Stimulated activated CD8-positive, alpha-beta memory T cell treated with anti-CD3 and anti-CD28 coated beads, Interleukin-2, amount 100 ng/mL, for 1 hour (primary cell): ENCODE results near the gene TMEM87B.
A peak's percentile ranks its signal among the peaks of the same experiment; 100 is the strongest.

Source experiments
- DNase-seq, 2 donors: peaks; one replicate each; pipeline ENCODE4 v3.0.0-alpha.2; 2020; ENCODE audit warnings: low read depth in 2 of 2

Gene TMEM87B, protein sequence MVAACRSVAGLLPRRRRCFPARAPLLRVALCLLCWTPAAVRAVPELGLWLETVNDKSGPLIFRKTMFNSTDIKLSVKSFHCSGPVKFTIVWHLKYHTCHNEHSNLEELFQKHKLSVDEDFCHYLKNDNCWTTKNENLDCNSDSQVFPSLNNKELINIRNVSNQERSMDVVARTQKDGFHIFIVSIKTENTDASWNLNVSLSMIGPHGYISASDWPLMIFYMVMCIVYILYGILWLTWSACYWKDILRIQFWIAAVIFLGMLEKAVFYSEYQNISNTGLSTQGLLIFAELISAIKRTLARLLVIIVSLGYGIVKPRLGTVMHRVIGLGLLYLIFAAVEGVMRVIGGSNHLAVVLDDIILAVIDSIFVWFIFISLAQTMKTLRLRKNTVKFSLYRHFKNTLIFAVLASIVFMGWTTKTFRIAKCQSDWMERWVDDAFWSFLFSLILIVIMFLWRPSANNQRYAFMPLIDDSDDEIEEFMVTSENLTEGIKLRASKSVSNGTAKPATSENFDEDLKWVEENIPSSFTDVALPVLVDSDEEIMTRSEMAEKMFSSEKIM

DNA sequence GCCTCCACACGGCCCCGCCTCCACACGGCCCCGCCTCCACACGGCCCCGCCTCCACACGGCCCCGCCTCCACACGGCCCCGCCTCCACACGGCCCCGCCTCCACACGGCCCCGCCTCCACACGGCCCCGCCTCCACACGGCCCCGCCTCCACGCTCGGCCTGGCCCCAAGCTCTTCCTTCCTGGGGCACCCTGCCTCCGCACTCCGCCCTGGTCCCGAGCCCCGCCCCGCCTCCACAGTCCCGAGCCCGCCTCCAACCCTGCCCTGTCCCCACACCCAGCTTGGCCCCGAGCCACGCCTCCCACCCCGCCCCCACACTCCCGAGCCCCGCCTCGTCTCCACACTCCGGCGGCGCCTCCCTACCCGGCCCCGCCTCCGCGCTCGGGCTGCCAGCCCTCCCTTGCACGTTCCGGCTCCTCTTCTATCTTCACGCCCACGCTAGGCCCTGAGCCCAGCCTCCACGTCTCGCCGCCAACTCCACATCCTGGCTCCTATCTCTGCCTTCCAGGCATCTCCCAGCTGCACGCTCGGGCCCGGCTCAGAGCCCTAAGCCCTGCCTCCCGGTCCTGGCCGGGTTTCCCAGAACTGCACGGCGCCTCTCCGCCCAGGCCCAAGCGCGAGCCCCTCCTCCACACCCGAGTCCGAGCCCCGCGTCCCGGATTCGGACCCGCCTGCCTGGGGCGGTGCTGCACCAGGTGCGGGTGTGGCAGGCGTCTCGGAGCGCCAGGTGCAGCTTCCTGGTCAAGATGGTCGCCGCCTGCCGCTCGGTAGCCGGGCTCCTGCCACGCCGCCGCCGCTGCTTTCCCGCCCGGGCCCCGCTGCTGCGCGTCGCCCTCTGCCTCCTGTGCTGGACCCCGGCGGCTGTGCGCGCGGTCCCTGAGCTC is at the start of gene TMEM87B:
TSS of gene TMEM87B (plus strand) at position 423 of the 883 bp plus-strand sequence. CDS start at position 746, 323 bp downstream.
- DNase-seq: peak; percentile 95 to 98

DNA sequence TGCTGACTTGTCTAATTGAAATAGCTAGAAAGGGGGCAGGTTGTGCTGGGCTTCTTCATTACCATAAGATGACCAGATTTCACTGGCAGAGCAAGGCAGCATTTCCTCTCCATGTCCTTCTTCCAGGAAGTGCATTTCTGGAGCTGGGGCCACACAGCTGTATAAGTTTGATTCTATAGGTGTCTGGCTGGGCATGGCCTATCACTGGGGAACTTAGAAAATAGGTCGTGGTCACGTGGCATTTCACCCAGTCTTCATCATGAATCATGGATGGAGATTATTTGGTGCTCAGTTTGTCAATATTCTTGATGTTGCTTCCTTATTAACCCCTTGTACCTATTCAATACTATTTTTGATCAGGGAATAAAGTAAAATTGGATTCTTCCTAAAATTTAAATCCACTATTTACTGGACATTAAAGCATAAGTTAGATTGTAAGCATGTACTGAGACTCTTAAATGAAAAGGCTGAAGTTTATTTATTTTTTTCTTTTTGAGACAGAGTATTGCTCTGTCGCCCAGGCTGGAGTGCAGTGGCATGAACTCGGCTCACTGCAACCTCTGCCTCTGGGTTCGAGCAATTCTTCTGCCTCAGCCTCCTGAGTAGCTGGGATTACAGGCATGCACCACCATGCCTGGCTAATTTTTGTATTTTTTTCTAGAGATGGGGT is 49.5 kb upstream of the TMEM87B start:
- DNase-seq: no peak

DNA sequence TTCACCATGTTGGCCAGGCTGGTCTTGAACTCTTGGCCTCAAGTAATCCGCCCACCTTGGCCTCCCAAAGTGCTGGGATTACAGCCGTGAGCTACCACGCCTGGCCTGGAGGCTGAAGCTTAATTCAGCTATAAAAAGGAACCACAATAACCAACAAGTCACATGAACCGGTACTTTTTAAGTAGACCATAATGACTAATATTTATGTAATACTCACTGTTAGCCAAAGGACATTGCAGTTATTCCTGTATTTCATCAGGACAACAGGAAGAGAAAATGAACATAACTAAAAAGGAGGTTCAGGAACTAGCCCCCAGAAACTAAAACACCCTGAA is 49.0 kb upstream of the TMEM87B start:
- no peak for DNase-seq

DNA sequence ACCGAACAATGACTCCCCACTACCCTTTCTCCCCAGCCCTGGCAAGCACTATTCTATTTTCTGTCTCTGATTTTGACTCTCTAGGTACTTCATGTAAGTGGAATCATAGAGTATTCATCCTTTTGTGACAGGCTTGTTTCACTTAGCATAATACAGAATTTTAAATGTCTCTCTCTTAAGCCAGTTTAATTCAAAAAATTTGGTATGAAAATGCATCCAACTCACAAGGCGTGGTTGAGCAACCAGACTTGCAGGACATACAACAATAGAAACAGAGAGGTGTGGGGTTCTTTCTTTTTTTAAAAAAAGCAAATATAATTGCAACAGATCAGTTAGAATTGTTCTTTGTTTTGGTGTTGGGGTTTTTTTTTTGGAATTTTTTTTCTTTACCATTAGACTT is 47.6 kb upstream of the TMEM87B start:
- DNase-seq: no peak

DNA sequence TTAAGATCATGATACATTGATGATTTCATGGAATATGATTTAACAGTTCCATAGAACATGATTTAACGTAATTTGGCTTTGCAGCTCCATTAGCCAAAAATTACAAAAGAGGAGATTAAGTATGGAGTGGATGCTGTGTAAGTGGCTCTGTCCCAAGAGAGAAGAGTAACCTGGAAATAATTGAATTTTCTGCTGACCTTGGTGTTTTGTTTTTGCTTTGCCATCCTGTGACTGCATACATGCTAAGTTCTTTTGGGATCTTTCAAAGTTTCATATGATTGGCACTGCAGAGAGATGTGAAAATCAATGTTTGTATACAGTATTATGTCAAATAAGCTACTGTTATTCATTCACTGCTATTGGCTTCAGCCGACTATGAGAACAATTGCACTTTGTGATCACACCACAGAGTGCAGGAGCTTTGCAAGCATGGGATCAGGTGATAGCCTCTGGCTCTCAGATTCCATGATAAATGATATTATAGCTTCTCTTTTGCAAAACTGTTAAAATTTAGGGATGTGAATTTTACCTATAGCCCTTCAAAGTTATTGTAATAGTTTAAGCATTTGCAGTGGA is 46.1 kb upstream of the TMEM87B start:
- DNase-seq: no peak

DNA sequence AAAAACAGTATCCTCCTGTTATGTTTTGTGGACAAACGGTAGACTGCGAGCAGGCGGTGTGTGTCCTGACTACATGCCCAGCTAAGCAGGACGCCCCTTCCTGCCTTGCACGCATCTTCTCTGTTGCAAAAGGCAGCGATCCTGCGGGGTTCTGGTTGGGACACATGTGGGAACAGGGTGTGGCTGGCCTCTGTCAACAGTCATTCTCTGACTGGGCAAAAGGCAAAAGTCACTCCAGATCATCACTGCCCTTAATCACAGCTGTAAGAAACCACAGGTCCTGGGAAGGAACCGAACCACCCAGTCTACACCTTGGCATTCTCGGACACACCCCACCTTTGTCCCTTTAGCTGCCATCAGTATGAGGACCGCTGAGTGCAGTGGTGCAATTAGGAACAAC is 44.3 kb upstream of the TMEM87B start:
- DNase-seq: no peak

DNA sequence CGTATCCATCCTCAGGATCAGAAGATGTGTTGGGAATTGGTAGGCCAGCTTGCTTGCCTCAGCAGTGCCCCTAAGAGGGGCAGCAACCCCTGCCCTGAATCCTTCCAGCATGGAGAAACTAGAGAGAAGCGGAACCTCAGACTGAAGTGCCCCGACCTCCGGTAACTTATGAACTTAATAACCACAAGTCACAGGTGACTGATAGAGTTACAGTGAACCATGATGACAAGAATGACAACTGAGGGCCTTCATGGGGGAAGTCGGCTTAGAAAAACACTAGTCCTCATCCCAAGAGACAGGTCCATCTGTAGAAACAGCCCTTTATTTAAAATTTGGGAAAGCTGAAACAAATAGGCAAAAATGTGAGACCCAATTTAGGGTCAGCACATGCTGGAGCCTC is 42.5 kb upstream of the TMEM87B start:
- DNase-seq: no peak

DNA sequence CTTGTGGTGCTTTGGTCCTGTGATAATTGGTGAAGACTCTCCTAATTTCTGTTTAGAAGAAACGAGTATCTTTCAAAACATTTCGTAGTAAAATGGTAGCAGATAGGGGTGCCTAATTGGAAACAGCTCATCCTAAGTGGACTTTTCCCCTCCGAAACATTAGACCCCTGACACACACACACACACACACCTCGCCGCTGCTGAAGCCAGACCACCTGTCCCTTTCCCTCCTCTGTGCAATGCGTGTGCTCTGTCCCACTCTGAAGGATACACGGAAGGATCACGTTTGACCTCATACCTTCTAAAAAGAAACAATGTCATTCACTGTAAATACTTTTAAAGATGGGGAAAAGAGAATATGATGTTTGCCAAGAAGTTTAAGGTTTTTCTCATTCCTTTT is 36.2 kb upstream of the TMEM87B start:
- DNase-seq: no peak

DNA sequence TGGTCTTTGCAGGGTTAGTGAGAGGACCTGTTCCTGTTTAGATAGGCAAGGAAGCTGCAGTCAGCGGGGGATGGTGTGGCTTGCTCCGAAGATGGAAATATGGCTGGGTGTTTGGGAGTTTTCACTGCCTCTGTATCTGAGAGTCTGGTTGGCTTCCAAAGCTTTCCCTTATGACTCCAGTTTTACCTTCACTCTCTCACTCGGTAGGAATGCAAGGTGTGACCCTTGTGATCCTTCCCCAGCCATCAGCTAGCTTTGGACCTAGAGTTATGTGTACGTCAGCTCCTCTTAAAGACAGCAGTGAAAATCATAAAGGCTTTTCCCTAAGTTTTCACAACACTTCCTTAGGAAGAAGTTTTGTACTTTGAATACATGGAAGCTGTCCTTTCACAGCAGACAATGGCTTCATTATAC is 35.5 kb upstream of the TMEM87B start:
- DNase-seq: no peak

DNA sequence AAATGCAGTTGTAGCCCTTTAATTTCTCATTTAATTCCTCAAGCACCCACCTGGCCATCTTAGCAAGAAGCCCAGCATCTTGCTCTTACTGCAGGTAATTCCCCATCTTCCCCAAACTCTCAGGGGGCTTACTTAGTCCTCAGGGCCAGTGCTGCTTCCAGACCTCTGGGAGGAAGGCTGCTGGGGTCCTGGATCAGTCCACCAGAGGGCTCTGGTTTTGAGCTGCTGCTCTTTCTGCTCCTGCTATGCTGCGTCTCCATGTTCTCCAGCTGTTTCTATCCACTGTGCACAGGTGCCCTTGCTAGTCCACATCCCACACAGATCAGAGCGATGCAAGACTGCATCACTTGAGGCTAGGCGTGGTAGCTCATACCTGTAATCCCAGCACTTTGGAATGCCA is 34.5 kb upstream of the TMEM87B start:
- no peak for DNase-seq

DNA sequence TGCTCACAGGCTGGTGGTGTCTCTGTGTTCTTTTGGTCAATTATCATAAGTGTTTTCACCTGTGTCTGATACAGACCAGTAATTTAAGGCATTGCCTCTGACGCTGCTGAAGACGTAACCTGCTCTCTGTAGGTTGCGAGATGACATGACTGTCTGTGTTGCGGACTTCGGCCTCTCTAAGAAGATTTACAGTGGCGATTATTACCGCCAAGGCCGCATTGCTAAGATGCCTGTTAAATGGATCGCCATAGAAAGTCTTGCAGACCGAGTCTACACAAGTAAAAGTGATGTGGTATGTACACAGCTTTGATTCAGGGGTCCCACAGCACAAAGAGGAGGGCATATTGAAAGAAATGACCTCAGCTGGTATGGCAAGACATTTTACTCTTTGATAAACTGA is 33.8 kb upstream of the TMEM87B start:
- DNase-seq: no peak

DNA sequence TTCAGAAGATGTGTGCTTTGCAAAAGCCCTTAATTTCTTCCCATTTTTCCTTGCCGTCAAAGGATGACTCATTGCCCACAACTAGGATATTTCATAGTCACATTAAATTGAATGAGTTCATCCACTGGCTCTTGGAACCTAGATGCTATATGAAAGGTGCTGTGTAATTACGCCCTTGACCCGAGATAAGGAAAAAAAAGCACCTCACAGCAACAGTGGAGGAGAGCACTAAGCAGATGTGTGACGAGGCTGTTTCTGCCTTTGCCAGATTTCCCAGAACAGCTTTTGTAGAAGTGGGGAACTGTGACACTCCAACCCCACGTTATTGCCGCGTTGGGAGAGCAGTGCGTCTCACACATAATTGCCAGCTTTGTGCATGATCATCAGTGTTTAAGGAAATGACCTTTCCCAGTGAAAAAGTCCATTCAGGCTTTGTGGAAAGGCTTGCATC is 33.3 kb upstream of the TMEM87B start:
- DNase-seq: no peak

DNA sequence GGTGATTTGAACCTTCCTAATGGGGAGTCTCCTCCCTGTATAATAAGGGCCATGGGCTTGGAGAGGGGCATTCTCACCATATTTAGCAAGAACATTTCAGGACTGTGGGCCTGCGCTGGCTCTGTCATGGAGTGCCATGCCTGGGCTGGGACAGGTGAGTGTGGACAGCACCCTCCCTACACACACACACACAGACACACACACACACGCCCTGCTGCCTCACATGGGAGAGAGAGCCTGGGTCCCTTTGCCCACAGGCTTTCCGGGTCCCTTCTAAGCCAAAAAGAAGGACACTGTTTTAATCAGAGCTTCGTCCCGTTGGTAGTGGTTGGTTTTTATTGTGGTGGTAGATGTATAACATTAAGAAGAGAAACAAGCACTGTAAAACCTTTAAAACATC is 31.4 kb upstream of the TMEM87B start:
- DNase-seq: no peak

DNA sequence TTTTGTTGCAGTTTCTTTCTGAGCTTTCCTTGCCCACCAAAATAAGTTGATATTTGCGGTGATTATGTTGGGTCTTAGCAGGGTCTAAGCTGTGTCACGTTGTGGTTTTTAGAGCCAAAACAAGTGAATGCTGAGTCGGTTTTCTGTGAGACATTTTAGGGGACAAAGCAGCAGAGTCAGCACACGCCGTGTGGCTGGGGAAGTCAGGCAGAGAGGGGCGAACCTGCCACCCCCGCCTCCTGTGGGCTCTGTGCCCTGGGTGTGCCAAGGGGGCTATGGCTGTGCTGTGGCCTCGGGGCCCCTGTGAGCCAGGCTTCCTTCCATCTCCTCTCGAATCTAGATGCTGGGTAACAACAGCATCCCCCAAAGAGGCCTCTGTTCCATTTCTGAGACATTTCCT is 30.8 kb upstream of the TMEM87B start:
- no peak for DNase-seq

DNA sequence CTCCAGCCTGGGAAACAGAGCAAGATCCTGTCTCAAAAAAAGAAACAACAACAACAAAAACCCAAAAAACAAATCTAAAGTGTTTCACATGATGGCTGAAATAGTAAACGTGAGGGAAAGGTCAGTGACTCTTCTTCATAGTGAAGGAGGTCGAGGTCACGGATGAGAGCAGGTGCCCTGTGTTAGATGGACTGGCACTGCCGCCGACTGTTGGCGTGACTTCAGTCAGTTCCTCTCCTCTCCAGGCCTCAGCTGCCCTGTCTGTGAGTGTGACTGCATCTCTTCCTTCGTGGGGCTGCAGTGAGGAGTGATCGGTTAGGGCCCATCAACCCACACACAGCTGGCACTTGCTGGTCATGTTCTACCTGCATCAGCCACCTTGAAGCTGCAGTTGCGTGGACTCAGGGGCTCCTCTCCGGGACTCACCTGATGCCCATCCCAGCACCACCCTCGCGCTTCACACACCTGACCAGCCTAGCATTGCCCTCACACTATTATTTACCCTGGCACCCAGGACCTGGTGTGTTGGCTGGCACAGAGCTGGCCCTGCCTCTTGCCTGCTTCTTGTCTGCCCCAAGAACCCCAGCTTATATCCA is 30.1 kb upstream of the TMEM87B start:
- DNase-seq: no peak

DNA sequence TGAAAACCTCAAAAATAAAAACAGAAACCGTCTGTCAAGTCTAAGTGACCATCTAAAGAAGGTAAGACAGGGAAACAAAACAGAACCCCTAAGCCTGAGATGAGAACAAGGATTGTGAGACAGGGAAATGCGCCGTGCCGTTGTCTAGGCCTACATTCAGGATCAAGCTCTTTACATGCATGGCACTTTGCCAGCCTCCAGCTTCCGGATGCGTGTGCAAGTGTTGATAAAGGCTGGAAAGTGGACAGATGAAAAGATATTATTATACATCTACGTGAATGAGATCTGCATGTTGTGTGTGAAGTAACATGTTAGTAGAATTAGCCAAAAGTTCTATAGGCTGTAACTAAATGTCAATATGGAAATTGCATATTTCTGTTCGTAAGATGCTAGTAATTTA is 28.6 kb upstream of the TMEM87B start:
- no peak for DNase-seq

DNA sequence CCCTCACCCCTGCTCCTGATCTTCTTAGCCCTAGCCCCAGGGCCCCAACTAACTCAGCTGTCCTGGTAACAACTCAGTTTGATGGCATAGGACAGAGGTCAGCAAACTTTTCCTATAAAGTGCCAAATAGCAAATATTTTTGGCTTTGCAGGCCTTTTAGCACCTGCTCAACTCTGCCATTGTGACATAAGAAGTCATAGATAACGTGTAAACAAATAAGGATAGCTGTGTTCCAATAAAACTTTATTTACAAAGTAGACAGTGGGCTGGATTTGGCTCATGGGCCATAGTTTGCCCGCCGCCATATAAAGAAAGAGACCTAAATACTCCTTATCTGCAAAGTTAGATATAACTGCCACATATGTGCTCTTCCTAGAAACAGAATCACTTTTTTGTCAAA is 27.3 kb upstream of the TMEM87B start:
- no peak for DNase-seq

DNA sequence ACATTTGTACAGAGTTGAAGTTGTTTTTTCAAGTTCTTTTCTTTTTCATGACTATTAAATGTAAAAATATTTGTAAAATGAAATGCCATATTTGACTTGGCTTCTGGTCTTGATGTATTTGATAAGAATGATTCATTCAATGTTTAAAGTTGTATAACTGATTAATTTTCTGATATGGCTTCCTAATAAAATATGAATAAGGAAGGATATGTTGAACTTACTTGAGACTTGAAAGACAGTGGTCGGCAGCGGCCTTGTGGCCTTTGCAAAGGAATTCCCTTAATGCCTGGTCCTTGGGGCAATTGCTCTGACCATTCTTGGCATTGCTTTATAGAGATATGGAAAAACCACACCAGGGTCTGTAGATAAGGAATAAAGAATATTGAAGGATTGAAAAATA is 25.9 kb upstream of the TMEM87B start:
- no peak for DNase-seq

DNA sequence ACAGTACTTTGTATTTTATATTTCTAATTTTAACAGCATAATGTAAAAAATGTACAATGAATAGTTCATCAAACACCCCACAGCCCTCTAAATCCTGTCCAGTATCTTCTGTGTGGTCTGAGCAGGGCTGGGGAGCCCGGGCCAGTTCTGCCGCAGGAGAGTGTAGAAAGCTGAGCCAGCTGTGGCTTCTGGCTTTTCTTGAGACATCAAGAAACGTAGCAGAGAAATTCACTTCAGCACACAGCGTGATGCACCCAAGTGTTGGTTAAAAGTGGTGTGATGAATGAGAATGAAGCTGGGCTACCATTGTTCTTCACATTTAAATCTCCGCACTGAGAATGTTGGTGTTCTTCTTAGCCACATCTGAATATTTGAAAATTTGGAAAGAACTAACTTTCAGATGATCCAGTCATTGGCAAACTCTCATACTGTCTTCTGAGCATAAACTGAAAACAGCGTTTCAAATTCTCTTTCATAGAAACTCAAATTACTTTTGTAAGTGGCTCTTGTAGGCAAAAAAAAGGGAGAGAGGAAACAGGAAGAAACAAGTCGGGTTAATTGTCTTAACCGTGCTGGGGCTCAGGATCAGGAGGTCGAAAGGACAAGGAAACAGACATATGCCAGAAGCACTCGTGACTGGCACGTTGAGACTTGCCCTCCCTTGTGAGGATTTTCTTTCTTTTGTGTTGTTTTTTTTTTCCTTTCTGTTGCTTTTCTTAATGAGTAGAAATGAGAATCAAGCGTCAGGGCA is 23.4 kb upstream of the TMEM87B start:
- DNase-seq: no peak

DNA sequence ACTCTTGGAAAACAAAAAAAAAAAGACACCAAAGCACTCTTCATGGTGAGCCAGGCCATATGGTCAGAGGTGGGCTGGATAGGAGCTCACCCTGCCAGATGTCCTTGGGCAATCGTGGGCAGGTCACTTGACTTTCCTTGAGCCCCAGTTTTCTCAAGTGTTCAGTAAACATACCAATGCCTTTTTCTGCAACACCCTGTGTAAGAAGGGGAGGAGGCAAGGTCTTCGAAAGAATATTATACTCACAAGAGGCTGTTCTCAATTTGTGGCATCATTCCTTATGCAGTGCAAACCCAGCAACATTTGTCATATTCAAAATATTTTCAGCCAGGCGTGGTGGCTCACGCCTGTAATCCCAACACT is 22.9 kb upstream of the TMEM87B start:
- no peak for DNase-seq
